ENCODE results near the gene PIK3C3.
A peak's percentile ranks its signal among the peaks of the same experiment; 100 is the strongest.
"Not testable (repeated sequence)": the region's sequence is repeated elsewhere in the genome, so short reads cannot be mapped to it uniquely, and the experiment has no call there.

The PIK3C3 gene

DNA sequence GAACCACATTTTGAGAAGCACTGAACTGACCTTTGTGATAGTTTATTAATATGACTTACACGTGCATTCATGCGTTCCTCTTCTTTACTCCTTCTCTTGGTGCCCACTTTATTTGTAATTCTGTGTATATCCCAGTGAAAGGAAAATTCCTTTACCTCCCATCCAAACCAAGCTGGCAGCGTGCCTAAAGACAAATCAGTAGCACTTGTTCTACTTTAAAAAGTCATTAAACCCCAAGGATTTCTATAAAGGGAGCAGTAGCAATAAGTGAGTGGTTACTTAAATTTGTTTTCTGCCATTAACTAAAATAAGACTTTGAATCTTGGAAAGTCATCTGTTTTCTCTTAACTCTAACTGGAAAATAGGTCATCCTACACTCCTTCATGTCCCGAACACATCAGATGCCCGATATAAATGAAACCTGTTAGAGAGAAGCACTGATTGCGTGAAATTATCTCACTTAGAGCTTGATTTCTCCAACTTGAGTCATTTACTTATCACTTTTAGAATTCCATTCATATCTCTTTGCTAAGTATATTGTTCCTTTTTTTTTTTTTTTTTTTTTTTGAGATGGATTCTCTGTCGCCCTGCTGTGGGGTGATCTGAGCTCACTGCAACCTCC is 10.7 kb downstream of the PIK3C3 start:
- DNase-seq (ENCODE audit: low read depth) = peak; percentile 15

DNA sequence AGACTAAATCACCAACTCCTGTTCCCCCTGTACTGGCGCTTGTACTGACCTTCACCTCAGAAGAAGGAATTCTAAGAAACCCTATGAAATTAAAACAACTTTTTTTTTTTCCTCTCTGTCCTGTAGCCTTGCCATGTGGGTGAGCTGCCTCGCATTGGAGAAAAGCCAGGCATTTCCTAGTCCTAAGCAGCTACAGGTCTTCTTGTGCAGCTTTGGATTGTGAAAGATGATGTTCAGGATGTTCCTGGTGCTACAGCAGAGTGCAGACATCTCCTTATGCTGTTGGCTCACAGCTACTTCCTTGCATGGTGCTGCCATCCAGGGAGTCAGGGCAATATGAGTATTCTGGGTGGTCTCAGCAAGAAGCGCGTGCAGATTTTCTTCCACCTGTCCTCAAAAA is 11.9 kb downstream of the PIK3C3 start:
- DNase-seq (ENCODE audit: low read depth) = peak; percentile 80

DNA sequence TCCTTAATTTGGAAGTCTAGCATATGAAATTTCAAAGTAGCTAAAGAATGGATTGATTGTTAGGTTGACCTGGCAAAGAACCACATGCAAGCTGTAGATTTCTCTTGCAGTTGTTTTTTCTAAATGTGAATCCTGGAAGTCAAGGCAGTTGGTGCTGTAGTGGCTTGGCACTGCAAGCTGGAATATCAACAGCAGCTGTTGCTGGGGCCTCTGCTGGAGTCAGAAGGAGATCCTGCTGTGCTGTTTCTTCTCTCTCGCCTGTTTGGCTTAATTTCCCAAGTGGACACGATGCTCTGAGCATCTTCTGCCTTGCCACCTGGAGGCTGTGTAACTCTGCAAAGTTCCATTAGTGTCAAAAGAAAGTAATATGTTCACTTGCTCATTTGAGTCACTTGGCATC is 12.6 kb downstream of the PIK3C3 start:
- DNase-seq (ENCODE audit: low read depth) = no peak

DNA sequence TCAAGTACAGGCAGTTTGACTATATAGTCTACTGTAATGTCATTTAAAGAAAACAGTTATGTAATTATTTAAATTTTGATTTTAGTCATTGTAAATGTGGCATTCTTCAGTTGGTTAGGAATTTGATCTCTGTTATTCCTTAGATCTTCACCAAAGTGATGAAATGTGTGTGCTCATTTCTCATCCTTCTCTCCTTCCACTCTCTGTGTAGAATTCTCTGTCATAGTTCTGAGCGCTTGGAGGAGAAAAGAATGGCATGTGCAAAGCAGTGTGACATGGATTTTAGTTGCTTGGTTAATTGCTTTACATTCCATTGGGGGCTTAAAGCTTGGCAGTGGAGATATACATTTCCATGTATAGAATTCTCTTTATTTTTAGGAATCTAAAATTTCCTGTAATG is 14.8 kb downstream of the PIK3C3 start:
- no peak for DNase-seq (ENCODE audit: low read depth)

DNA sequence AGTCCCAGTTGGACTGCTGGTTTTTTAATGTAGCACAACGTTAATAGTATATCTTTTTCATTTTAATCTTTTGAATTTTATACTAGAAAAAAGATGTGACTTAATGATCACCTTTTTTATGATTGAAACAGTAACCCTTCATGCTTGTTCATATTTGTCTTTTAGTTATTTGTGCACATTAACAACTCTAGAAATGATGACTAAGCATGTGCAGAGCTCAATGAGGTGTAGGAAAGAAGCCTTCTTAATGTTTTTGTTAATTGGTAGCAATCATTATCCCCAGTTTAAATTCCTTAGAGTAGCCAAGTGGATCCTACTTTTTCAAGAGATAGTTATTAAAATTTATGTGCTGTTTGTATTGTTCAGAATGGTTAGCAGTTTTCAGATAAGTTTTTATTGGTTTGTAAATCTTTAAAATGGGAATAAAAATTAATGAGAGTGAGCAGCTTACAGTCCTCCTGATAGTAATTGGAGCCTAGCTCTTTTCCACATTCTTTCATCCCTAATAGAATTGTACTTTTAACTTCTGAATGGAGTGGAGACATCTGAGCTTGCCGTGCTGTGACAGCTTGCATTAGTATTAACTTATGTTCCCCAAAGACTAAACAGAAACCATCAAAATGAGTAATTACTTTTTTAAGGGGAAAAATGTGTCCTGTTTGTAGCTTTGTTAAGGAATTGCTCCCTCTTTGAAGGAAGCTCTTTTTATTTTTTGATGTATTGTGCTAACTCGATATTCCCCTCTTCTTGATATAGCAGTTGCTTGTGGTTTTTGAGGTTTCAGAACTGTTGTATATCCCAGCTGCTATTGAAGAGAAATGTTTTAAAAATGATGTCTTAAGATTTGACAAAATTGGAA is 17.3 kb downstream of the PIK3C3 start:
- DNase-seq (ENCODE audit: low read depth) = peak; percentile 24

DNA sequence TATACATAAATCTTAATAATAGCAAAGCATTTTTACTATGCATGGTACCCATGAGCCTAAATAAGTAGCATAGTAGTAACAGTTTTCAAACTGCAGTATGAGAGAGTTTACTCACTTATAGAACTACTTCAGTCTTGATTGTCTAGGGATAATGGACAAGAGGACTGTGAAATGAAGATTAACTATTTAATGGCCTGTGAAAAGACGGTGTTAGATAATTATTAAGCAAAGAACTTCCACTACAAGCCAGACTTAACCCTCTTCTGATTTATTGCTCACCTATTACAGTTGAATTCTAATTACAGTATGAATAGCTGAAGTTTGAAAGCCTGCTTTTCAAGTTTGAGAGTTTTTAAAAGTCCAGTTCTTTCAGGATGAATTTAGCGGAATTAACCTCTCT is 18.9 kb downstream of the PIK3C3 start:
- DNase-seq (ENCODE audit: low read depth) = no peak

DNA sequence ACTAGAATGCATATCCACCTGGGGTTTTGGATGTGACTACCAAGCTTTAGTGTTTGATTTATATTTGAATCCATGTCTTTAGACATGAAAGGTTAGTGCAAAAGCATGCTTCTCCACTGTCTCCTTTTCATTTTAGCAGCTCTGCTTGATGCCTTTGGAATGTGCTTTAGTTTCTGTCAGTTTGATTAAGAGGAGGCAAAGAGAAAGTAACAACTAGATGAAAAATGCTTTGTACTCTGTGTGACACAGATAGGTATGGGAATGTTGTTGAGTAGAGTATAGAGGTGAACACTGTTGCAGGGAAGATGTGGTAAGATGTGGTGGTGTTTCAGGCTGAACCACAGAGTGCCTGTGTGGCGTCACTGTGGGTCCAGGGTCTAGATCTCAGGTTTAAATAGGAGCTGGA is 19.8 kb downstream of the PIK3C3 start:
- peak; percentile 41 for DNase-seq (ENCODE audit: low read depth)

DNA sequence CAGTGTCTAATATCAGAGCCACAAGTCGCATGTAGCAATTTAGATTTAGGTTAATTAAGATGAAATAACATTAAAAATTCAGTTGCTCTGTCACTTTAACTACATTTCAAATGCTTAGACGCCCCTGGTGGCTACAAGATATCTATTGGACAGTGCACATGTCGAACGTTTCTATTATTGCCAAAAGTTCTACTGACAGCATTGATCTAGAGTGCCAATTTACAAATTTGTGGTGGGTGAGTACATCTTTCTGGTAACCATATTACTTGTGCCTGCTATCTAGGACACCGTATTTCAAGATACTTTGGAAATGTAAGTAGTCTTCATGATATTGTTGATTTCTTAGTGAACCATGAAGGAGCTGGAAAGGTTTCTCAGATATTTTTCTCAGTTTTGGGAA is 20.2 kb downstream of the PIK3C3 start:
- DNase-seq (ENCODE audit: low read depth) = no peak

DNA sequence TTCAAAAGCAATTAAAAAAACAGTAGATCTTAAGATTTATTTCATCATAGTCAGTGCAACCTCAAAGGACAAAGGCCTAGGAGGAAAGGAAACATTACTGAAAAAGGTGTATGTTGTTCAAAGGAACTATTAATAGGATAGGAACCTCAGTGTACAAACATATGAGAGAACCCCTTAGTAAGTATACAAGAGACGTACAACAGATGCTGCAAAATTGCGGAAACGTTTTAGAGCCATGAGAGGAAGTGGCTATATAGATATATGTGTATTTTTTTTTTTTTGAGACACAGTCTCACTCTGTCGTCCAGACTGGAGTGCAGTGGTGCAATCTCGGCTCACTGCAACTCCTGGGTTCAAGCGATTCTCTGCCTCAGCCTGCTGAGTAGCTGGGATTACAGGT is 22.2 kb downstream of the PIK3C3 start:
- DNase-seq (ENCODE audit: low read depth) = no peak

DNA sequence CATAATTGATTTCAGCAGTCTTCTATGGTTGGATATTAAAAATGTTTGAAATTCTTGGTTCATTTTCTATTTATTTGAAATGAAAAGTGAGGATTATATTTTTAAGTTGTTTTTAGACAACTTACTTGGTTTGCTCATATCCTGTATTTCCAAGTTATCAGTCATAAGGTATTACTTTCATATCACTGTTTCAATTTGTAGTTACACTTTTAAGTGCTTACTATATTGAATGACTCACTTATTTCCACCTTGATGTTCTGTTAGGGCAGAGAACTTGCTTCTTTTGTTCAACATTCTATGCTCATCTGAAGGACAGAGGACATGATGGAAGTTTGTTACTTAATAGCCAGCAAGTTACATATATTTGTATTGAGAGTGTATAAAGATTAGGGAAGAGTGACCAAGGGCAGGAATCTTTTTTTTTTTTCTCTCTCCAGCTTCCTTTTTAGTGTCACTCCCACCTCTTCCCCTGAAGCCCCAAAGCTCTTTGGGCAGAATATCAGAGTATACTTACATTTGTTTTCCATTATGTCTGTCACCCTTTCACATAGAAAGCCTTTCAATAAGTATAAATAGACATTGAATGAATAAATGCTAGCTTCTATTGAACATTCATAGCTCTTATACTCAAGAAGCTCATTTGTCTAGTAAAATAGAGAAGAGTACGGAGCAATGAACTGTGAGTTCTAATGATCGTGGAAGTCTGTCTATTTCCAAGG is 28.1 kb downstream of the PIK3C3 start:
- no peak for DNase-seq (ENCODE audit: low read depth)

DNA sequence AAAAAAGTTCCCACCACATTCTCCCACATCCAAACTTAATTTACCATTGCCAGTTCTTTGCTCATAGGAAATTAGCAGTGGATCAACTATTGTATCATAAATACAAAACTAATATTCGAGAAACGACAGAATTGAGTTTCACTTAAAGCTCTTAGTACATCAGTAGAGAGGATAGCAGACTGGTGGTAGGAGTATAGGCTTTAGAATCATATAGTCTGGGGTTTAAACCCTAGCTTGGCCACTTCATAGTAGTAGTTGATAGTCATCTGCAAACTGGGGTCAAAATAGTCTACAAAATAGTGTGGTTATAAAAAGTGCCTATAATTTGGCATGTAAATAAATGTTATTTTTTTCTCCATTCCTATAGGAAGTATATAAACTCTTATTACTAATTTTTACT is 30.9 kb downstream of the PIK3C3 start:
- no peak for DNase-seq (ENCODE audit: low read depth)

DNA sequence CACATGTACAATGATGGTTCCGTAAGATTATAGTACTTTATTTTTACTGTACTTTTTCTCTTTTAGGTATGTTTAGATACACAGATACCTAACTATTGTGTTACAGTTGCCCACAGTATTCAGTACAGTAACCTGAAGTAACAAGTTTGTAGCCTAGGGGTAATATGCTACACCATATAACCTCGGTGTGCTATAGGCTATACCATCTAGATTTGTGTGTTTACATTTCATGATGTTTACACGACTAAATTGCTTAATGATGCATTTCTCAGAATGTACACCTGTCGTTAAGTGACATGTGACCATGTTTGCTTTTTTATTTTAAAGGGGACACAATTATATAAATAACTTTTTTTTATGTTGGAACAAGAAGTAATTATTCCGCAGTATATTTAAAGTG is 34.5 kb downstream of the PIK3C3 start:
- no peak for DNase-seq (ENCODE audit: low read depth)

DNA sequence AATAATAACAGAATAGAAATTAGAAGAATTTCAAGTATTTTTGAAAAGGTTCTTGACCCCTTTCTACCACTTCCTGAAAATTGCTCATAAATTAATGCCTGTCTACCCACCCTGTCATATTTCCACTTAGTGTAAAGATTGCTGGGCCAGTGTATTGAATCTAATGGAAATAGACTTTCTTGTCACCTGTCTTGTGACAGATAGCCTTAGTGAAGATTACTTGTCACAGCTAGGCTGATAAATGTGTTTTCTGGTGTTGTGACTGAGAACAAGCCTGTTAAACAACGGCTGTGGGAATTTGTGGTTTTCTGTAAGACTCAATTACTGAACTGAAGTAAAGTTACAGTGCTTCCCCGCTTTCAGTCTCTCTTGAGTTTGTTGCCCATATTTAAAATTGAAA is 37.0 kb downstream of the PIK3C3 start:
- DNase-seq (ENCODE audit: low read depth) = peak; percentile 29

DNA sequence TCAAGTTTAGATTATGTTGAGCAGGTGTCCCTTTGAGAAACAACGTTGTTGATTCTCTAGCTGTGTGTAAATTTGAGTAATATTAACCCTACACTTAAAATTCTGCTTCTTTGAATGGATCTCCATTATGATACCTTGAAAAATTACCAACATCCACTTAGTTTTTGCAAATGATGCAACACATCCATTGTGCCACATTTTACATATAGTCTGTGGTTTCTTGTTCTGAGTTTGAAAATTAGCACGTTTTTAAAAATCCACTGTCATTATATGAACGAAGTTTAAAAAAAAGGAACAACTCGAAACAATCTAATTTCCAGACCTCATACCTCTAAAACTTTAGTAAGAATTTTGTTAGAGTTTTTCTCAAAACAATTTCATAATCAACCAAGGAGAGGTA is 37.7 kb downstream of the PIK3C3 start:
- DNase-seq (ENCODE audit: low read depth) = peak; percentile 24

DNA sequence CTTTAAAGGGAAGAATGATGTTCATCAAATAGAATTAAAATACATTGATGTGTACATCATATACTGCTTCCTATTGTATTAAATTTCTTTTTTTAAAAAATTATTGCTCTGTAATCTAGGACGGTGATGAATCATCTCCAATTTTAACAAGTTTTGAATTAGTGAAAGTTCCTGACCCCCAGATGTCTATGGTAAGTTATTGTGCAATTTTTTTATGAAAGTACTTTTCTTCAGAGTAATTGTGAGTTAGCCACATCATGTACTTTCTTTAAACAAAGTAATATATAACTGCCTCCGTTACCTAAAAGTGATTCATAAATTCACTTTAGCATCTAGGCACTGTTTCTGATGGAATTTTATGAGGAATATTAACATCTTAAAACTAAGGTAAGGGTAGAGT is 38.1 kb downstream of the PIK3C3 start:
- DNase-seq (ENCODE audit: low read depth) = peak; percentile 71

DNA sequence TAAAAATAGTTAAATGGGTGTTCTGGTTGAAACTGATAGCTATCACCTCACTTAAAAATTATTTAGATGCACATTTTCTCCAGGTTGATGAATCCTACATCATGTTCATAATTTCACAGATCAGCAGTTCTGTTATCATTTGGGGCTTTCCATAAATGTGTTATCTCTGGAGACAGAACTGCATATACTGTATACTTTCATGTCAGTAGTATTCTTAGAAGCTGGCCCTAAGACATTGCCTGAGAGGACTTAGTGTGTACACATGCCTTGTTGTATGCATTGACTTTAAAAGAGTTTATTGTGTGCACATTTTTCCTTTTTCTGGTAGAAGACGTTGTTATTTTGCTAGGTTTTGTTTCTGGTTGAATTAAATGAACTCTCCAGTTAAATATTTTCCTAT is 41.0 kb downstream of the PIK3C3 start:
- DNase-seq (ENCODE audit: low read depth) = no peak

DNA sequence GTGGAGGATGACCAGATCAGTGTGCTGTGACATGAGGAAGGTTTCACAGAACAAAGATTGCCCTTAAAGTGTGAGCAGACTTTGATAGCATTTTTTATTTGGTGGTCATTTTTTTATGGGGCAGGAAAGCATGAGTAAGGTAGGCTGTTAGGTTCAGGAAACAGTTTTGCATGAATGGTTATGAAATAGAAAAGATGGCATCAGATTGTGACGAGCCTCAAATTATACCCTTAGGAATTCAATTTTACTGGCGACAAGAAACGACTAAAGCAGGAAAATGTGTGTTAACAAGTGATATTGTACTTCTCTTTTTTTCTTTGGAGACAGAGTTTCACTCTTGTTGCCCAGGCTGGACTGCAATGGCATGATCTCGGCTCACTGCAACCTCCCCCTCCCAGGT is 44.7 kb downstream of the PIK3C3 start:
- no peak for DNase-seq (ENCODE audit: low read depth)

DNA sequence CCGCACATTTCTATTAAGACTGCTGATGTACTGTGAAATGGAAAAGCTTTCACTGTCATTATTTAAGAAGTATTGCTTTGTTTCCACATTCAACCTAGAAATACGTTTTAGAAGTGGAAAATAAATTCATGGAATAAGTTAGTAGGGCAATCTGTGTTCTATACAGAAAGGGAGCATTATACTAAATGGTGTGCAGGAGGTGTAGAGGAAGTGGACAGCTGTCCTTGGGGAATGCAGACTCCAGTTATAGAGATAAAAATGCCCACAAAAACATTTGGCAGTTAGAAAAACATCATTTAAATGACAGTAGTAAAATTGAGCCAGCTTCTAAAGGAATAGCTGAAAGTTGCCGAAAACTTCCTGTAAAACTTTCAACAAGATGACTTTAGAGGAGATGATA is 46.8 kb downstream of the PIK3C3 start:
- DNase-seq (ENCODE audit: low read depth) = no peak

DNA sequence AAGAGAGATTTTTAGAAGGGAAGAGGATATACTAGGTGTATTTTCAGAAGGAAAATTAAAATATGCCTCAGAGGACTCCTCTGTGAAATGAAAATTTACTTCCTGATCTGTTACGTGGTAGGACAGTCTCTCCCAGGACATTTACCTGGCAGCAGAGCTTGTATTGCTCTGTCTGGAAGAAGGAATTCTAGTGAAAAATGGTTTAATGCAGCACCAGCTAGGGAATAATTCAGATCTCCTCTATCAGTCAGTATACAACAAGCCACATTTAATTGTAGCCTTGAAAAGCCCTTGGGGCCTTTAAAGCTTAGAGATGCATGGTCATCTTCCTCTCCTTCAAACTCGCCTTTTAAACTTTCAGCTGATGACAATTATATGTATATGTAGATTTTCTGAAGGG is 49.6 kb downstream of the PIK3C3 start:
- no peak for DNase-seq (ENCODE audit: low read depth)

DNA sequence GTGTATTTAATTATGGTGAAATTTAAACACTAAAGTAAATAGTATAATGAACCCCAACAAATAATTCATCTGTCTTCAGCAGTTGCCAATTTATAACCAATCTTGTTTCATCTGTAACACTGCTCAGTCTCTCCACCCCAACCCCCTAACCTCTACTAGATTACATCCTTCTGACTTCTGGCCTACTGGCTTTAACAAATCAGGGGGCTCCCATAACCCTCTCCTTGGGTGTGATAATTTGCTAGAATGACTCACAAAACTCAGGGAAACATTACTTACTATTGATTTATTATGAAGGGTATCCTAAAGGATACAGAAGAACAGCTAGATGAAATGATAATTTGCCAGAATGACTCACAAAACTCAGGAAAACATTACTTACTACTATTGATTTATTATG is 50.7 kb downstream of the PIK3C3 start:
- no peak for DNase-seq (ENCODE audit: low read depth)

DNA sequence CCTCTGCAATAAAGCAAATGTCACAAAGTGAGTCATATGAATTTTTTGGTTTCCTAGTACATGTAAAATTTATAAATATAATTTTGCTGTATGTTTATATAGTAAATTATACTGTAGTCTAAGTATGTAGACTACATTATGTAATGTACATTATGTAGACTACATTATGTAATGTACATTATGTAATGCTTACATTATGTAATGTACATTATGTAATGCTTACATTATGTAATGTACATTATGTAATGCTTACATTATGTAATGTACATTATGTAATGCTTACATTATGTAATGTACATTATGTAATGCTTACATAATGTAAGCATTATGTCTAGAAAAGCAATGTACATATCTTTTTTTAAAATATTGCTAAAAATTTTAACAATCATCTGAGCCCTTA is 54.4 kb downstream of the PIK3C3 start:
- not testable (repeated sequence) for DNase-seq (ENCODE audit: low read depth)

DNA sequence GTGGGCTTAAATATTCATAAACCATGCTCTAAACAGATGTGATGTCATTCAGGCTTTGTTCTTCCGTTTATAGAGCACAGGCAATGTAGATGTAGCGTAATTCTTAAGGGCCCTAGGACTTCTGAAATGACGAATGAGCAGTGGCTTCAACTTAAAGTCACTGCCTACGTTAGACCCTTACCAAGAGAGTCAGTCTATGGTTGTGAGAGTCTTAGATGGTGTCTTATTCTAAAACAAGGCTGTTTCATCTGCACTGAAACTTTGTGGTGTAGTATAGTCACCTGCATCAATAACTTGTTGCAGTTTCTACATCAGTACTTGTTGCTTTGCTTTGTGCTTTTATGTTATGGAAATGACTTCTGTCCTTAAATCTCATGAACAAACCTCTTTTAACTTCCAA is 56.0 kb downstream of the PIK3C3 start:
- DNase-seq (ENCODE audit: low read depth) = no peak

DNA sequence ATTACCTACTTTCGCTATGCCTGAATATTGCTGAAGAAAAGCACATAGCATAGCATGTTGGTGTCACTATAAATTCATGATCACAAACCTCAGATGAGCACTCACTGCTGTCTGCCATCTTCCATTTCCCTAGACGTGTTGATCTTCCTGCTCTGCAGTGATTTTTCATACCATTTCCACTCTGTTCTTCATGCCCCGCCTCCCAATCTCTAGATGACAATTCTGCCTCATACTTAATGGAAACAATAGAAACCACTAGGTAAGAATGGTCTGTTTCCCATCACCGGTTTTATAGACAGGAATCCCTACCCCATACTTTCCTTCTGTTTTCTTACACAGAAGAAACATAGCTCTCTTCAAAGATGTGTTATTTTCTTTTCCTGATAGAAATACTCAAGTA is 63.8 kb downstream of the PIK3C3 start:
- DNase-seq (ENCODE audit: low read depth) = no peak

Measured in amniotic epithelial cell (primary cell).